Sigmoid colon (tissue), 4 donors: ENCODE data around the gene SYMPK.

Experiments used
- EP300 ChIP-seq, 4 donors: sonication (generic); formaldehyde crosslinking; IDR thresholded peaks; one replicate each; pipeline ENCODE4 v1.6.1; 2017; ENCODE audit warnings: antibody characterized with exemption in 4 of 4
- POLR2A ChIP-seq, 2 donors: fragments of 450-650 bp; IDR thresholded peaks; one replicate each; pipeline ENCODE4 v1.6.1; 2016; ENCODE audit warnings: antibody characterized with exemption in 2 of 2, mild to moderate bottlenecking in 2 of 2, moderate library complexity in 2 of 2
- TF ChIP-seq, protein P1 (sequence below), 4 experiments: fragments of 450-650 bp in 3 of 4; fragments of 200-600 bp in 1 of 4; IDR thresholded peaks; one replicate each; pipeline ENCODE4 v1.5.1; 2016 to 2019; ENCODE audit warnings: antibody characterized with exemption in 4 of 4, mild to moderate bottlenecking in 3 of 4, moderate library complexity in 2 of 4

DNA sequence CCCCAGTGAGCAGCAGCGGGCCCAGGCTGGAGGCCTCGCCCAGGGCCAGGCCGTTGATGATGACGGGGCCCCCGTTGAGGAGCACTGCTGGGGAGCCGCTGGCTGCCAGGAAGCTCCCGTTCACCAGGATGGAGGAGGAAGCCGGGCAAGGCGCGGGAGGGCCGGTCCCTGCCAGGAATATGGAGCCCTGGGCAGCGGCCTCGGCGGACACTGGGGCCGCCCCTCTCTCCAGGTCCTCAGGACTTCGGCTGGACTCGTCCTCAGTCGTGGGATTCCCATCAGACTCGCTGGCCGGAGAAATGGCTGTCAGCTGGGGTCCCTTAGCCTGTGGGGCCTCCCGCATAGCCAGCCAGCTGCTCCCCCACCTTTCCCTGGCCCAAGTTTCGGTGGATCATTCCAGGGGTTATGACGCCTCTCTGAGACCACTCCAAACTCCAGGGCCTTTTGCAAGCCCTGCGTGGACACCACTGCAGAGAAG lies 96.0 kb downstream of the SYMPK start:
- TF ChIP-seq POLR2A (IDR thresholded peaks at IDR 0.05), result no peak
- no peak for TF ChIP-seq EP300 (IDR thresholded peaks at IDR 0.05)
- TF ChIP-seq, protein P1, sequence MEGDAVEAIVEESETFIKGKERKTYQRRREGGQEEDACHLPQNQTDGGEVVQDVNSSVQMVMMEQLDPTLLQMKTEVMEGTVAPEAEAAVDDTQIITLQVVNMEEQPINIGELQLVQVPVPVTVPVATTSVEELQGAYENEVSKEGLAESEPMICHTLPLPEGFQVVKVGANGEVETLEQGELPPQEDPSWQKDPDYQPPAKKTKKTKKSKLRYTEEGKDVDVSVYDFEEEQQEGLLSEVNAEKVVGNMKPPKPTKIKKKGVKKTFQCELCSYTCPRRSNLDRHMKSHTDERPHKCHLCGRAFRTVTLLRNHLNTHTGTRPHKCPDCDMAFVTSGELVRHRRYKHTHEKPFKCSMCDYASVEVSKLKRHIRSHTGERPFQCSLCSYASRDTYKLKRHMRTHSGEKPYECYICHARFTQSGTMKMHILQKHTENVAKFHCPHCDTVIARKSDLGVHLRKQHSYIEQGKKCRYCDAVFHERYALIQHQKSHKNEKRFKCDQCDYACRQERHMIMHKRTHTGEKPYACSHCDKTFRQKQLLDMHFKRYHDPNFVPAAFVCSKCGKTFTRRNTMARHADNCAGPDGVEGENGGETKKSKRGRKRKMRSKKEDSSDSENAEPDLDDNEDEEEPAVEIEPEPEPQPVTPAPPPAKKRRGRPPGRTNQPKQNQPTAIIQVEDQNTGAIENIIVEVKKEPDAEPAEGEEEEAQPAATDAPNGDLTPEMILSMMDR (IDR thresholded peaks at IDR 0.05), result no peak
